Posterior cingulate gyrus (tissue), 11 donors: Measurements from ENCODE around the gene KCNJ6.
"Not testable (repeated sequence)": the region's sequence is repeated elsewhere in the genome, so short reads cannot be mapped to it uniquely, and the experiment has no call there.

Source experiments
- DNase-seq, 10 donors: peaks; one replicate each; pipeline versions ENCODE4 v3.0.0 to v3.0.0-alpha.2; 2020 to 2021; ENCODE audit warnings: mixed read lengths in 3 of 10
- intact Hi-C: fragments of 100-400 bp; cut with DNase I; formaldehyde crosslinking; loops from one replicate; pipeline ENCODE4 v1.15.1; 2023

Gene KCNJ6

GRCh38 chr21:37916310-37917051, at the start of gene KCNJ6:
Gene KCNJ6, minus strand, starts transcription at chr21:37916457. Its CDS starts 75,775 bp downstream, at chr21:37840682.
- intact Hi-C loops: loop anchor here (5.0 kb wide), 1 partner anchor 204 kb away; no protein-coding TSS in a partner anchor
- DNase-seq: peak; percentile 24 to 96 (median 66)

- DNase-seq: peak in 1 of 10 donors; percentile 73
- intact Hi-C loops: no loop called here
These were observed 49.0 kb upstream of the KCNJ6 start for GRCh38 chr21:37965088-37965805.

GRCh38 chr21:37958537-37958936, 42.3 kb upstream of the KCNJ6 start:
- DNase-seq: no peak
- intact Hi-C loops: no loop called here

GRCh38 chr21:37956772-37957171, 40.5 kb upstream of the KCNJ6 start:
- no peak for DNase-seq
- intact Hi-C loops: no loop called here

- DNase-seq: no peak
- intact Hi-C loops: no loop called here
These were observed 28.8 kb upstream of the KCNJ6 start for GRCh38 chr21:37945036-37945435.

- intact Hi-C loops: no loop called here
- DNase-seq: no peak
These were observed 28.2 kb upstream of the KCNJ6 start for GRCh38 chr21:37944496-37944895.

GRCh38 chr21:37940691-37941090, 24.4 kb upstream of the KCNJ6 start:
- intact Hi-C loops: no loop called here
- DNase-seq: no peak

GRCh38 chr21:37939838-37940237, 23.6 kb upstream of the KCNJ6 start:
- intact Hi-C loops: no loop called here
- DNase-seq: no peak

GRCh38 chr21:37939251-37939650, 23.0 kb upstream of the KCNJ6 start:
- intact Hi-C loops: no loop called here

GRCh38 chr21:37937668-37938067, 21.4 kb upstream of the KCNJ6 start:
- DNase-seq: peak in 1 of 10 donors; percentile 47
- intact Hi-C loops: no loop called here

More at GRCh38 chr21:37939251-37939650, 23.0 kb upstream of the KCNJ6 start:
- DNase-seq: no peak

GRCh38 chr21:37936010-37936785, 19.9 kb upstream of the KCNJ6 start:
- intact Hi-C loops: no loop called here
- DNase-seq: peak in 1 of 10 donors; percentile 46

- no peak for DNase-seq
- intact Hi-C loops: no loop called here
These were observed 16.7 kb upstream of the KCNJ6 start for GRCh38 chr21:37932936-37933335.

- intact Hi-C loops: no loop called here
- no peak for DNase-seq
These were observed 11.5 kb upstream of the KCNJ6 start for GRCh38 chr21:37927711-37928110.

- intact Hi-C loops: no loop called here
- DNase-seq: no peak
These were observed 4.8 kb upstream of the KCNJ6 start for GRCh38 chr21:37921091-37921490.

- DNase-seq, intact Hi-C loops: not testable (repeated sequence)
These were observed 4.0 kb upstream of the KCNJ6 start for GRCh38 chr21:37920302-37920701.

GRCh38 chr21:37917612-37918011, 1.4 kb upstream of the KCNJ6 start:
- no peak for DNase-seq
- intact Hi-C loops: loop anchor here (5.0 kb wide), 1 partner anchor 205 kb away; no protein-coding TSS in a partner anchor

GRCh38 chr21:37915941-37916309, 332 bp downstream of the KCNJ6 start:
- DNase-seq: peak in 2 of 10 donors; percentile 71 to 81
- intact Hi-C loops: loop anchor here (5.0 kb wide), 1 partner anchor 204 kb away; no protein-coding TSS in a partner anchor

GRCh38 chr21:37915497-37915911, 753 bp downstream of the KCNJ6 start:
- DNase-seq: peak in 2 of 10 donors; percentile 27 to 72
- intact Hi-C loops: loop anchor here (5.0 kb wide), 1 partner anchor 203 kb away; no protein-coding TSS in a partner anchor

- intact Hi-C loops: no loop called here
- no peak for DNase-seq
These were observed 3.6 kb downstream of the KCNJ6 start for GRCh38 chr21:37912616-37913015.

GRCh38 chr21:37909936-37910335, 6.3 kb downstream of the KCNJ6 start:
- intact Hi-C loops: no loop called here
- no peak for DNase-seq

- DNase-seq: no peak
- intact Hi-C loops: no loop called here
These were observed 7.6 kb downstream of the KCNJ6 start for GRCh38 chr21:37908691-37909090.
